HG03025 (cell line): Measurements from ENCODE around the gene PRUNE2.

Source experiments
- ATAC-seq: cut with Tn5 transposase; IDR thresholded peaks from one replicate; pipeline ENCODE4 v1.9.1; 2021; ENCODE audit warnings: mild to moderate bottlenecking, moderate library complexity; ENCODE audit not compliant: unreplicated experiment, low FRiP score

PRUNE2 gene

DNA sequence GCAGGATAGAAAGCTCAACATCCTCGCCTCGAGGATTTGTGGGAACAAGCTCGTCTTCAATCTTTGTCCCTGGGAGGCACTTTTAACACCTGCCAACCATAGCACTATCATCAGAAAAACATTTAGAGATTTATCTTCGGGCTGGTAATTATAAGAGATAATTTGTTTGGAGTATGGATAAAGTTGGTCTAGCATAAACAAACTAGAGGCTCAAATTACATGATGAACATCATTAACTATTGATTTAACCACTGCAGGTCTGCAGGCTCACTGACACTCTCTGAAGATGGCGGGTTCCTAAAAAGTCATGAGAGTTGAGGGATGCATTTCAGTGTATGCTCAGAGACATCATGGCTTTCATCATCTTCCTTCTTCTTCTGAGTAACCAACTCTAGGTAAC lies 167.5 kb downstream of the PRUNE2 start:
- ATAC-seq = no peak

DNA sequence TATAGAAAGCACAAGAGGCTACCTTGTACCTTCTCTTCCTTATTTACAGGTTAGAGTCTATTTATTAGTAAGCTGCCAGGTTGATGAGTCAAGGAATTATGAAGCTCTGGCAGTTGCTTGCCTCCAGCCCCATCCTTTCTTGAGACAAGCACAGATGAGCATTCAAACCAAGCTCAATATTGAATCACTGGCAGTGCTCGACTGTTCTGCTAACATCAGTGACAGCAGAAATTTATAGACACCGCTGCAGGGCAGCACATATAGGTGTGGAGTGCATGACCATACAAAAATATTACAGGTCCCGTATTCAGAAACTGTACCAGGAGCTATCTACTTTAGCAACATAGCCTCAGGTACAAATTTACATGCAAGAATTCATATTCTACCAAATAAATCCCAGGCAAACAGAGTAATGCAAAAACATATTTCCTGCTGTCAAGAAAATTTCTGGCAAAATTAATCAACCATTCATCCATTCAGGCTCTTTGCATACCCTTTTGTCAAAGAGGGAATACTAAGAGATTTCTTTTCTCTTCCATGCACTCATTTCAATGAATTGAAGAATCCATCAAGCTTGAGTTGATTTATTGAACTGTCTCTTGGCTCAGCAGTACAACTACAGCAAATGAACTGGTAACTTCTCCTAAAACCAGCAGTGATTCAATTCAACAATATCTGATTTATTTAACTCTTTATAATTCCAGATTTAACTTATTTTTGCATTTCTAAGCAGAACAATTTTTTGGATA lies 168.6 kb downstream of the PRUNE2 start:
- ATAC-seq = no peak

DNA sequence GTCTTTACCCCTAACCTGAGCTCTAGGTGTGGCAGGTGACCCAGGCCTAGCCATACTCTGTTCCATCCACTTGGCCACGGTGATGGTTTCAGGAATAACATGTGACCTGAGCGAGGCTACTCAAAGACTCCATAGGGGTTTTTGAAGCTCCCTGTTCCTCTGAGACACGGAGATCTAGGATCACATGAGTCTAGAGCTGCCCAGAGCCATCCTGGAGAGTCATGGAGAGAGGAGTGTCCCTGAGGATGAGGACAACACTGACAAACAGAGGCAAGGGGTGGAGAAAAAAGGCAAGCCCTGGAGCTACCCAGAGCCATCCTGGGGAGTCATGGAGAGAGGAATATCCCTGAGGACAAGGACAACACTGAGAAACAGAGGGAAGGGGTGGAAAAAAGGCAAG lies 171.2 kb downstream of the PRUNE2 start:
- no peak for ATAC-seq

DNA sequence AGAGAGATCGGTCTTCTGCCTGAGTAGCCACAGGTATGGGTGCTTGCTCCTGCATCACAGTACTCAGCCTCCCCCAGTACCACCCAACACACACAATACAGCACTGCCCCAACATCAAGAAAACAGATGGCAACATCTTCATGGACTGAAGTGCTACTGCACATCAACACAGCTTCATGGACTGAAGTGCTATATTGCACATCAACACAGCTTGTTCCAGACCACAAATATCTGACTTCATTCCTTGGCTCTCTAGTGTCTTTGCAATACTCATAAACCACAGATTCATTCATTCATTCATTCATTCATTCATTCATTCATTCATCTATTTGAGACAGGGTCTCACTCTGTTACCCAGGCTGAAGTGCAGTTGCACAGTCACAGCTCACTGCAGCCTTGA lies 172.8 kb downstream of the PRUNE2 start:
- no peak for ATAC-seq

DNA sequence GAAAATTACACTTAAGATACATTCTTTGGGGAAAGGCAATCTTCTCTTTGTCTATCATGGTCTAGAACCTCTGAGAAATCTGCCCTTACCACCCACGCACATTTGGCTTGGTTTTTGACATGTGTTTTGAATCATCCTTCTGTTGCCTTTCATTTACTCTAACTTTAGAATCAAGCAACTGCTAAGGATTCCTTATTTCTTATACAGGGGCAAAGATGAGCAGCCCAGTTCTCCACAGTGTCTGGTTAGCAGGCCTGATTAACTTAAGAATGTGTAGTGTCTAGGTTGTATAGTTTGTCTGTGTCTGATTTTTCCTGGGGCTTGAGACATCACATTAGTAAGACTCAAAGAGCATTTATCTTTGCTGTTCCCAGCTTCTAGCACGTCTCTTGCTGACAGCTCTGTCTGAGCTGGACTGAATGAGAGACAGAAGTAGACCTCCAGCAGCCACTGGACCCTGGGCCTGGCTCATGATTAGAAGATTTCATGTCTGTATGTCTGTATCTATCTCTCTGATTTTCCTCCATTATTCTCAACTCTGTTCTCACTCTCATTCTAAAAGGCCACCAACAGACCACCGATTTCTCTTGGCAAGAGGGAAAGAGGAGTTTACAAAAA lies 173.5 kb downstream of the PRUNE2 start:
- ATAC-seq = no peak

DNA sequence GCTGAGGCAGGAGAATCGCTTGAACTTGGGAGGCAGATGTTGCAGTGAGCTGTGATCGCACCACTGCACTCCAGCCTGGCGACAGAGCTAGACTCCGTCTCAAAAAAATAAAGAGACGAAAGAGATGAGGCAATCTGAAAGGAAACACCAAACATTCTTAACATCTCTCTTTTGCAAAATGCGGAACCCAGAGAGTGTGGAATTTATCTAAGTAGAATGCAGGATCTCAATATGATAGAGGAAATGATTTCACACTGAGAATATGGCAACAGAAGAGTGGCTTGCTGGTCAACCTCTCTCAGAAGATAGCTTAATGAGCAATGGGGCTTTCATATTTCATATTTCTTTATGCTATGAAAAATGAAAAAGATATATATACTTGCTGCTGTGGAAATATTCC lies 175.1 kb downstream of the PRUNE2 start:
- no peak for ATAC-seq

DNA sequence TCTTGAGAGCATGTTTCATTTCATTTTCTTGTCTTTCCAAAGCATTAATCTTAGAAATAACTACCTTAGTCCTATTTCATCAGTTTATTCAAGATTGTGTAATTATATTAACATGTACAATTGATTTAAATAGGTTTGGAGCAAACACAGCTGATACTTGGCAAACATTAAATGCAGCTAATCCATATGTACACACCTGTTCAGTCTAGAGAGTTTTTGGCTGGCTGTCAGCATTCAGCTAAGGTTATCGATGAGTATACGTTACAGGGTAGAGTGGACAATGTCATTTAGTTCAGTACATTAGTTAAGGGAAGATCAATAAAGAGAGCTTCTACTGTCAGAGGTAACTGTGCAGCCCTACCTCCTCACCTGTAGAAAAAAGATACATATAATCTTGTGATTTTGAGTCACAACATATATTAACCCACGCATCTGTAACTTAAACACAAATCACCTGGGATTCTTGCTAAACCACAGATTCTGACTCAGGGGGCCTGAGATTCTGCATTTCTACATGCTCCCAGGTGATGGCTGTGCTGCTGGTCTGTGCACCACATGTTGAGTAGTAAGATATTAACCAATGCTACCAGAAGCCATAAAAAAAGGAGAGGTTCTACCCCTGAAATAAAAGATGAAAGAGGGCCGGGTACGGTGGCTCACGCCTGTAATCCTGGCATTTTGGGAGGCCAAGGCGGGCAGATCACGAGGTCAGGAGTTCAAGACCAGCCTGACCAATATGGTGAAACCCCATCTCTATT lies 175.8 kb downstream of the PRUNE2 start:
- ATAC-seq = no peak

DNA sequence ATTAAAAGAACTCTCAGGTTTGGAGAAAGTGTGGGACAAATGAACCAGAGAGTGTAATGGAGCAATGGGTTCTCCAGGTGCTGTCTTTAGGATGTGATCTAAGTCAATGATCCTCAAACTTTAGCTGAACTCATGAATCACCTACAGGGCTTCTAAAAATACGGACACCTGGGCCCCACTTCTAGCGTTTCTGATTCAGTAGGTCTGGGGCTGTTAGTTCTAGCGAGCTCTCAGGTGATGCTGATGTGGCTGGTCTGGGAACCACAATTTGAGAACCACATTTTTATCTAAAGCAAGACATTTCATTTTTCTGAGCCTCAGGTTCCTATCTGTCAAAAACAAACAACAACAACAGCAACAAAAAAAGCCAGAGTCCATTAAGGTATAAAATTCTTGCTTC lies 176.8 kb downstream of the PRUNE2 start:
- ATAC-seq = no peak

DNA sequence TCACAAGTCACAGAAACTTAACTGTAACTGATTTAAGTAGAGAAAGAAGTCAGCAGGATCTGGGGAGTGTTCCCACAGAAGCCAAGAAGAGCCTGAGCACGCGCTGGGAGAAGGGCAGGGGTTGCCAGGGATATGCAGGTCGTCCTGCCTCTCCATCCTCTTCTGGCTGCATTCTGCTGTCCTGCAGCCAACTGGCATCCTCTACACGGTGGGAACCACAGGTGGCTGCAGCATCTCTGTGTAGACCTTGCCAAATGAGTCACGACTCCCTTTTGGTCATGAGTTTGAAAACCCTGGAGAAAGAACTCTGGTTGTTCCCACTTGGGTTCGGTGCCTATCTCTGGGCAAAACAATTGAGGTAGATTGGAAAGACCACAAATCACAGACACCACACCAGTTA lies 180.0 kb downstream of the PRUNE2 start:
- ATAC-seq = no peak

DNA sequence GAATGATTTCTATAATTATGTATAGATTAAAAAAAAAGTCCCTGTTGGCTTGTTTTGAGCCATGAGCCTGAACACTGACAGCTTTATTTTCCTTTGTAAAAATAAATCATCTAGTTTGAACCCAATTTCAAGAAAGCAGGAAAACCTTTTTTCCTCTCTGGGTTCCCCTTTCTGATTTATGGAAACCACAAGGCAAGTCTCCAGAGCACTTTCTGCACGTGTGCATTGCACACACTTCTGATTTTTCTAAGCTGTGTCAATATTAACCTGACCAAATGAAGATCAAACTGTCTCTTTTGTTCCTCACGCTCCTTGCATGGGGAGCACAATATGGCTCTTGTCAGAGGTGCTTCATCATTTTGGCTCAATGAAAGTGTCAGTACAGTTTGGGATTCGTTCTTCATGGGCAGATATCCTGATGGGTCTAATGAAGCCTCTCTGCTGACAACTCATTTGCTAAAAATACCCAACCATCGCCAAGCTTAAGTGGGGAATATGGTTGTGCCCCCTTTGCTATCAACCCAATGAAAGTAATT lies 180.8 kb downstream of the PRUNE2 start:
- no peak for ATAC-seq

DNA sequence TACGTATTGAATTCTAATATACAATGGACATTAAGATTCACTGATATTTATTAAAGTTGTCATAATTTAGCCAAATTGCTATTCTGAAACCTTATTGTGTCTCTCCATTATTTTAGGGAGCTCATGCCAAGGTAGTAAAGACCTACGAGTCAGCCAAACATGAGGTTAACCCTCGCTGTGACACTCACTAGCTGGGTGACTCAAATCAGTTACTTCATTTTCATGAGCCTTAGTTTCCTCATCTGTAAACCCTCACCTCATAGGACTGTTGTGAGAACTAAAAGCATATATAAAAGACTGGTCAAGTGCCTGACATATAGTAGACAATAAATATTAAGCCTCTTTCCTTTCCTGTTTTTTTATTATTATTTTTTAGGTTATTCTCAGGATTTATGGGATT lies 185.7 kb downstream of the PRUNE2 start:
- no peak for ATAC-seq

DNA sequence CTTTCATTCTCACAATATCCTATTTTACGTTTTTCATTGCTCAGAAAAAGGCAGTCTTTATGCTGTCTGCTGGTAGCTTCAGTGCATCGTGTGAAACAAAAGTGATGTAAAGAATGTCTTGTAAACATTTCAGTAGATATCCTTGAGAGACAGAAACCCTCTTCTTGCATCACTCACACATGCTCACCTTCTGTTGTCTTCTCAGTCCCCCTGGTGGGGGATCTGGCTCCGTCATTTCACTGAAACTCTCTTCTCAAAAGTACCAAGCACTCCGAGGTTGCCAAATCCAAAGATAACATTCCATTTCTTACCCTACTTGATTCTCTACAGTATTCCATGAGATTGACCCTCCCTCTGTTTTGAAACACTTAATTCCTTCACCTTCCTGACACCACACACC lies 187.7 kb downstream of the PRUNE2 start:
- ATAC-seq = no peak

DNA sequence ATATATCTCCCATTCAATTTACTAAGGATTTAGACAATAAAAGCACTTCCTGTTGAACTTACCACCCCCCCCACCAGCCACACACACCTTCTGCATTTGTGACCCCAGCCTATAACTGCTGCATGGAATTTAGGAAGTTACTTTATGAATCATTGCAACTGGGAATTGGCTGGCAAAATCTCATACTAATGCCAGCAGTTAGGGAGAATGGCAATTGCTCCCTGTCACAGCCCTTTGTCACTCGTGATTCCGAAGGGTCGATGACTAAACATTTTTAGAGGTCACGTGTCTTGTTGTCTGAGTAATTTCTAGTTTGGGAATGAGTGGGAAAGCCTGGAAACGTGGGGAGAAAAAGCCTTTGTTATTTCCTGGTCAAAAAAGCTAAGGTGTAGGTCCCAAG lies 188.3 kb downstream of the PRUNE2 start:
- ATAC-seq = no peak

DNA sequence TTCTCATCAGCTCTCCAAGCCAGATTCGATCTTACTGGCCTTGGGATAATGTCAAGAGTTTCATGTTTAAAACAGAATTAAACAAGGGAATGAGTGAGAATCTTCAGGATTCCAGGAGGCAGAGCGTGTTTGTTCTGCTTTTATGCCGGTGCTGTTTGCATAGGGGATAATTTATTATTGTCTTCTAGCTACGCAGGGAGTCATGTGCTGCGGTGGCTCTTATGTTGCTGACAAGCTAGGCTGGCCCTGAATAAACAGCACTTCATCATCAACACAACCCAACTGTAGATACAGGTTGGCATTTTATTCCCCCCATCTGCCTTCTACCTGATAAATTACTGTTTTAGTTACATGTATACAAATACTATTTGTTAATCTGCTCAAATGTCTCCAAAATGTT lies 188.7 kb downstream of the PRUNE2 start:
- no peak for ATAC-seq

DNA sequence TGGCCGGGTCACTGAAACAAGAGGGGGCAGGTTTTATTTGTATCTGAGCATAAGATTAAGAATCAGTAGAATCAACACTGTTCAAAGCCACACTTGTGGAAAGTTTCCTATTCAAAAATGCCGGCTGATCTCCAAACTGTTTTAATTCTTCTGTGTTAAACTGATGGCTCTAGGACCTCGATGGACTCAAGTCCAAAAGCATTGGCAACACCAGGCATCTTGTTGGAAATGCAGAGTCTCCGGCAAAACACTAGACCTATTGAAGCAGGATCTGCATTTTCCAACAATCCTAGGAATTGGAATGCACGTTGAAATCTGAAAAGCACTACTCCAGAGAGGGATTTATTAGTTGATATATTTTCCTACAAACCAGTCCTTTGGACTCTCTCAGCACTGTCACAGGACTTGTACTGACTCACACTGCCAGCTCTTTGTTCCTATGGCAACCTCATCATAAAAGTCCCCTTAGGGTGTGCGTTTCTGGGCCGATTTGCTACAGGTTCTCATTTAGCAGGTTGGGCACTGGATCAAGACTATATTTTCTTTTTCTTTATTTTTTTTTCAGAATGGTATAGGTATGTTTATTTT lies 189.7 kb downstream of the PRUNE2 start:
- no peak for ATAC-seq

DNA sequence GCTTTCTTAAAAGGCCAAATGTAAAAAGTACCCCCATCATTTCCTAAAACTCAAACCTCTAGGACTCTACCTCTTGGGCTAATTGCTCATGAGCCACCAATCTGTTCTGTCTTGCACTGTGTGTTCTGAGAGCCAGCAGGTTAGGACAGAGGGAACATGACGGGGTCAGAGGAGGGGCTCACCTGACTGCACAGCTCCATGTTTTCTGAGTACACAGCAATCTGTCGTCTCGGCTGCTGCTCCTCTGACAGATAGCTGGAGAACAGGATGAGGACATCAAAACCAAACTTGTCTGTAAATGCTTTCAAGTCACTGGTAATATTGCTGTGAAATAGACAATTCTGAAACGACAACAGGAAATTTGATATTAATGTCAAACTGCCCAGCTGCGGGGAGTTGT lies 192.5 kb downstream of the PRUNE2 start:
- ATAC-seq = no peak

DNA sequence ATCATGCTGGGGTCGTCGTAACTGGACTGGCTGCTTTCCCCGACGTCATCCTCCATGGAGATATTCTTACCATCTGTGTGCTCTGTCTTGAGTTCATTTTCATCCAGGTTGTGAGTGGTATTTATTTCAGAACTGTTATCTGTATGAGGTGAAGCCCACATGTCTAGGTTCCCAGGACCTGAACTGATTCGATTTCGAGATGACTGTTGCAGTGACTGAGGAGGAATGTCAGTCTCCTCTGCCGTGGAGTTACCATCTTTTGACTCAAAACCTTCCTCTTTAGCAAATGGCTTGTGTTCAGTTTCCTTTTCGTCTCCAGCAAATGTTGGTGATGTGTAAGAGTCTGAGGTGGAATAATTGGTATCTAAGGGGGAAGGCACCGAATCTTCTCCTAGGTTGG lies 196.9 kb downstream of the PRUNE2 start:
- no peak for ATAC-seq

DNA sequence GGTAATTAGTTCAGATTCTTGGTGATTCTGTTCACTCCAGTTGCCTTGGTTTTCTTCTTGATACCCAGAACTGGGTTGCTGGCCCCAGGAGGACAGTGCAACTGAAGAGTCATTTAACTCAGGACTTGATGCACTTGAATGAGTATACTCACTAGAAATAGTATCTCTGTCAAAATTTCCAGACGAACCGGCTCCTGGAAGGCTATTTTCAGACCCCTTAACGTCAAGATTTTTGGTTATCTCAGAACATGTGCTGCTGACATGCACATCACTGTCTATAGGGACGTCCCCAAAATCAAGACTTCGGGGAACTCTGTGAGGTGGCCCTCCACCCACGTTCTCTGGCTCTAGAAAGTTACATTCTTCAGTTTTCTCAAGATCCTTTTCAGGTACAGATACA lies 198.4 kb downstream of the PRUNE2 start:
- peak; percentile 46 for ATAC-seq

DNA sequence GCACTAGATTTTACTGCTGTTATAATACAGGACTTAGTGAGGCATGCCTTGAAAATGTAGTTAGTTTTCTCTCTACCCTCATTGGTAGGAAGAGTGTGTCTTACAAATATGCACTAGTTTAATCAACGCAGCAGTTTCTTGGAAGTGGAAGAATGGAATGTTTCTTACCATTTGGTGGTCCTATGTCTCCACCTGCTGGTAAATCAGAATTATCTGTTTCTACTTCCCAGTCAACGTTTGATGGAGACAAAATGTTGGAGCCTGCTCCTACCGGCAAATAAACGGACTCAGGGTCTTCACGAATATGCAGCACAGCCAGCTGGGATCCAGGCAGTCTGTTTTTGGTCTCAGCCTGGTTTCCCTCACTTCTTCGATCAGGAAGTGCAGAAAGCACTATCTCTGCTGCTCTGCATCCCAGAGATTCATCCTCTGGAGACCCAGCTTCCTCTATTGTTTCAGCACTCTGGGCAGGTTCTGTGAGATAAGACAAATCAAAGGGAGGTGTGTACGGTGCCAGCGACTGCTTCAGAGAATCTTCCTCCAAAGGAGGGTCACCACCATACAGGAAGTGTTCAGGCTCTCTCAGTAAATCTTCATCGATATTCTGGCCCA lies 201.2 kb downstream of the PRUNE2 start:
- ATAC-seq = no peak

DNA sequence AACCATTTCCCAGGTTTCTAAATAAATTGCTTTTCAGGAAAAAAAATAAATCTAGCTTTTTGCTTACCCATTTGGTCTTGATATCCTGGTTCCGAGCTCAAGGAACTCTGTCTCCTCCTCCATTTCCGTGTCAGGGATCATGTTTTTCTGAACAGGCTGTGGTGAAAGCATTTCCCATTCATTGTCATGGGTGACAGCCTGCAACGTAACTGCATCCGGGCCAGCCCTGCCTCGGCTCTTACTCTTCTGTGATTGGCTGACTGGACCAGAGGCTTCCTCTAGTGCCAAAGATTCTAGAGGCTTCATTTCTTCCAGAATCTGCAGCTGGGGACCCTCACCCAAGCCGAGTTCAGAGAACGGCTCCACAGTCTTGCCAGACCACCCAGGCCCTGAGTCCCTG lies 202.6 kb downstream of the PRUNE2 start:
- no peak for ATAC-seq
